HEK293 (cell line): ENCODE data around the gene ERLEC1.

ENCODE experiments used
- CTCF ChIA-PET: fragments of 350-600 bp; formaldehyde crosslinking; extraction: SDS; loops from one replicate; lab custom pipeline; 2021; ENCODE audit warnings: antibody characterized with exemption; lab: Yijun Ruan, JAX
- POLR2A ChIA-PET: fragments of 300-600 bp; formaldehyde crosslinking; extraction: SDS; loops from one replicate; lab custom pipeline; 2020; ENCODE audit warnings: antibody characterized with exemption, inconsistent platforms; lab: Yijun Ruan, JAX
- H3K27ac ChIP-seq: fragments of 200-500 bp; sonication (Bioruptor generic); 2 replicates; pipeline ENCODE4 v1.5.1; 2014; ENCODE audit warnings: low read depth, low read length, control low read depth, inconsistent platforms; ENCODE audit errors: extremely low read depth
- H3K36me3 ChIP-seq, 2 experiments: fragments of 200-500 bp in 1 of 2; sonication (Bioruptor generic) in 1 of 2; 1 replicate in 1 of 2; 2 replicates in 1 of 2; pipeline ENCODE4 v1.5.1; 2014 to 2017; ENCODE audit warnings: inconsistent platforms in 2 of 2, low read length in 2 of 2; ENCODE audit not compliant: control insufficient read depth in 2 of 2, insufficient read depth in 1 of 2
- H3K4me1 ChIP-seq: fragments of 200-500 bp; sonication (Bioruptor generic); 2 replicates; pipeline ENCODE4 v1.5.1; 2014; ENCODE audit warnings: mild to moderate bottlenecking, low read length, inconsistent platforms; ENCODE audit not compliant: control insufficient read depth, insufficient read depth
- H3K4me3 ChIP-seq: 2 replicates; pipeline ENCODE4 v1.5.1; 2011; ENCODE audit warnings: low read depth, mild to moderate bottlenecking, control low read depth, low read length, moderate library complexity
- H3K9me3 ChIP-seq: fragments of 200-500 bp; sonication (Bioruptor generic); 2 replicates; pipeline ENCODE4 v1.5.1; 2014; ENCODE audit warnings: low read depth, low read length, inconsistent platforms; ENCODE audit not compliant: control insufficient read depth, insufficient read depth
- HOXA7 ChIP-seq: sonication (generic); formaldehyde crosslinking; IDR thresholded peaks from 2 replicates; pipeline ENCODE4 v1.8.1; 2022; ENCODE audit warnings: missing genetic modification reagents, borderline replicate concordance
- HOXD13 ChIP-seq: sonication (generic); formaldehyde crosslinking; IDR thresholded peaks from 2 replicates; pipeline ENCODE4 v1.8.0; 2022; ENCODE audit warnings: missing genetic modification reagents, borderline replicate concordance
- KLF8 ChIP-seq: fragments of 450-650 bp; formaldehyde crosslinking; IDR thresholded peaks from 2 replicates; pipeline ENCODE4 v1.5.1; 2016; ENCODE audit warnings: missing biosample characterization, missing genetic modification characterization
- ZFP41 ChIP-seq: fragments of 450-650 bp; formaldehyde crosslinking; IDR thresholded peaks from 2 replicates; pipeline ENCODE4 v1.5.1; 2016; ENCODE audit warnings: missing biosample characterization, missing genetic modification characterization, borderline replicate concordance
- ZNF114 ChIP-seq: fragments of 450-650 bp; formaldehyde crosslinking; IDR thresholded peaks from 2 replicates; pipeline ENCODE4 v1.5.0; 2017; ENCODE audit warnings: missing biosample characterization, missing genetic modification characterization
- ZNF184 ChIP-seq: fragments of 450-650 bp; IDR thresholded peaks from 2 replicates; pipeline ENCODE4 v1.5.1; 2018; ENCODE audit warnings: missing biosample characterization, mild to moderate bottlenecking, missing genetic modification characterization
- ZNF211 ChIP-seq: fragments of 450-650 bp; formaldehyde crosslinking; IDR thresholded peaks from 2 replicates; pipeline ENCODE4 v1.5.1; 2016; ENCODE audit warnings: low read depth, missing biosample characterization, missing genetic modification characterization
- ZNF391 ChIP-seq: fragments of 450-650 bp; formaldehyde crosslinking; IDR thresholded peaks from 2 replicates; pipeline ENCODE4 v1.5.1; 2016; ENCODE audit warnings: low read depth, missing biosample characterization, missing genetic modification characterization, borderline replicate concordance
- ZNF416 ChIP-seq: fragments of 450-650 bp; formaldehyde crosslinking; IDR thresholded peaks from 2 replicates; pipeline ENCODE4 v1.5.1; 2016; ENCODE audit warnings: missing biosample characterization, missing genetic modification characterization
- ZNF426 ChIP-seq: fragments of 450-650 bp; formaldehyde crosslinking; IDR thresholded peaks from 2 replicates; pipeline ENCODE4 v1.5.1; 2017; ENCODE audit warnings: missing biosample characterization, missing genetic modification characterization, mild to moderate bottlenecking, inconsistent platforms, moderate library complexity
- ZNF658 ChIP-seq: fragments of 450-650 bp; formaldehyde crosslinking; IDR thresholded peaks from 2 replicates; pipeline ENCODE4; 2016; ENCODE audit warnings: missing biosample characterization, missing genetic modification characterization
- ZNF768 ChIP-seq: fragments of 450-650 bp; formaldehyde crosslinking; IDR thresholded peaks from 2 replicates; pipeline ENCODE4 v1.5.1; 2018; ENCODE audit warnings: missing biosample characterization, mild to moderate bottlenecking, missing genetic modification characterization
- TF ChIP-seq, protein P1 (sequence below): fragments of 450-650 bp; formaldehyde crosslinking; IDR thresholded peaks from 2 replicates; pipeline ENCODE4 v1.5.1; 2016; ENCODE audit warnings: missing biosample characterization, missing genetic modification characterization
- TF ChIP-seq, protein P2 (sequence below): fragments of 450-650 bp; formaldehyde crosslinking; IDR thresholded peaks from 2 replicates; pipeline ENCODE4 v1.5.1; 2017; ENCODE audit warnings: missing biosample characterization, missing genetic modification characterization
- TF ChIP-seq, protein P3 (sequence below): fragments of 450-650 bp; formaldehyde crosslinking; IDR thresholded peaks from 2 replicates; pipeline ENCODE4 v1.5.1; 2016; ENCODE audit warnings: missing biosample characterization, missing genetic modification characterization, low read depth
- TF ChIP-seq, protein P4 (sequence below): fragments of 450-650 bp; formaldehyde crosslinking; IDR thresholded peaks from 2 replicates; pipeline ENCODE4 v1.5.1; 2016; ENCODE audit warnings: missing biosample characterization, missing genetic modification characterization
- TF ChIP-seq, protein P5 (sequence below): fragments of 450-650 bp; formaldehyde crosslinking; IDR thresholded peaks from 2 replicates; pipeline ENCODE4 v1.5.1; 2017; ENCODE audit warnings: missing biosample characterization, missing genetic modification characterization
- TF ChIP-seq, protein P6 (sequence below): fragments of 450-650 bp; formaldehyde crosslinking; IDR thresholded peaks from 2 replicates; pipeline ENCODE4 v1.5.1; 2016; ENCODE audit warnings: missing biosample characterization, missing genetic modification characterization

ERLEC1 gene

DNA sequence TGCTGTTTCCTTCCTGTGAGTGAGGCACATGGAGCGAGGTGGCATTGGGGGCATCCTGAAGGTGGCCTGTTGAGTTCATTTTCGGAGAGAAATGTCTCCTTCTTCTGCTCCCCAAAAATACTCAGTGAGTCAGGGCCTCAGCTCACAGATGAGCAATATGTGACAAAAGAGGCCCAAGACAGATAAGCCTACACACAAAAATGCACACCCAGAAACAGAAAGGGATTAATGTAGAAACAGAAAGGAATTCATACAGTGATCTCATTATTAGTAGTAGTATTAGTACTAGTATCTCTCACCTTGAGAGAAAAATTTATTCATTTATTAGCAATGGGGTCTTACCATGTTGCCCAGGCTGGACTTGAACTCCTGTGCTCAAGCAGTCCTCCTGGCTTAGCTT, 67.8 kb downstream of the ERLEC1 start (continued):
- TF ChIP-seq, protein P1, sequence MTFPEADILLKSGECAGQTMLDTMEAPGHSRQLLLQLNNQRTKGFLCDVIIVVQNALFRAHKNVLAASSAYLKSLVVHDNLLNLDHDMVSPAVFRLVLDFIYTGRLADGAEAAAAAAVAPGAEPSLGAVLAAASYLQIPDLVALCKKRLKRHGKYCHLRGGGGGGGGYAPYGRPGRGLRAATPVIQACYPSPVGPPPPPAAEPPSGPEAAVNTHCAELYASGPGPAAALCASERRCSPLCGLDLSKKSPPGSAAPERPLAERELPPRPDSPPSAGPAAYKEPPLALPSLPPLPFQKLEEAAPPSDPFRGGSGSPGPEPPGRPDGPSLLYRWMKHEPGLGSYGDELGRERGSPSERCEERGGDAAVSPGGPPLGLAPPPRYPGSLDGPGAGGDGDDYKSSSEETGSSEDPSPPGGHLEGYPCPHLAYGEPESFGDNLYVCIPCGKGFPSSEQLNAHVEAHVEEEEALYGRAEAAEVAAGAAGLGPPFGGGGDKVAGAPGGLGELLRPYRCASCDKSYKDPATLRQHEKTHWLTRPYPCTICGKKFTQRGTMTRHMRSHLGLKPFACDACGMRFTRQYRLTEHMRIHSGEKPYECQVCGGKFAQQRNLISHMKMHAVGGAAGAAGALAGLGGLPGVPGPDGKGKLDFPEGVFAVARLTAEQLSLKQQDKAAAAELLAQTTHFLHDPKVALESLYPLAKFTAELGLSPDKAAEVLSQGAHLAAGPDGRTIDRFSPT = no peak

DNA sequence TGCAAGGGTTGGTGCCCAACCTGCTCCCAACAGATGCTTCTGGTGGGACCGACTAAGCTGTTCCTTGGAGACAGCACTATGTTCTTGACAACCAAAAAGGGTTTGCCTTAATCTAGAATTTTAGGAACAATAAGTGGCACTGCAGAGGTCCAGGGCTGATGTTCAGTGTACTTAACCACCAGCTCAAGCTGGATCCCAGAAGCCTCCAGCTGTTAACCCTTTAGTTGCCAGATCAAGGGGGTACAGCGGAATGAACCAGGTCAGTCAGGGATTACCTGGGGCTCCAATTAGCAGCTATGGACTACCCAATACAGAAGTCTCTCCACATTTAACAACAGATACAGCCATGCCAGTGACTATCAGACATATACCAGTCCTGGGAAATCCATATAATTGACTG, 69.4 kb downstream of the ERLEC1 start:
- POLR2A ChIA-PET = no interaction called here
- CTCF ChIA-PET = no interaction called here
- peaks cover 0 to 21% of the 10 kb centered on the region in 2 experiments; a peak in 2 of 3 replicates for H3K36me3 ChIP-seq
- H3K9me3 ChIP-seq = no peaks in the 10 kb centered on the region
- TF ChIP-seq, protein P2, sequence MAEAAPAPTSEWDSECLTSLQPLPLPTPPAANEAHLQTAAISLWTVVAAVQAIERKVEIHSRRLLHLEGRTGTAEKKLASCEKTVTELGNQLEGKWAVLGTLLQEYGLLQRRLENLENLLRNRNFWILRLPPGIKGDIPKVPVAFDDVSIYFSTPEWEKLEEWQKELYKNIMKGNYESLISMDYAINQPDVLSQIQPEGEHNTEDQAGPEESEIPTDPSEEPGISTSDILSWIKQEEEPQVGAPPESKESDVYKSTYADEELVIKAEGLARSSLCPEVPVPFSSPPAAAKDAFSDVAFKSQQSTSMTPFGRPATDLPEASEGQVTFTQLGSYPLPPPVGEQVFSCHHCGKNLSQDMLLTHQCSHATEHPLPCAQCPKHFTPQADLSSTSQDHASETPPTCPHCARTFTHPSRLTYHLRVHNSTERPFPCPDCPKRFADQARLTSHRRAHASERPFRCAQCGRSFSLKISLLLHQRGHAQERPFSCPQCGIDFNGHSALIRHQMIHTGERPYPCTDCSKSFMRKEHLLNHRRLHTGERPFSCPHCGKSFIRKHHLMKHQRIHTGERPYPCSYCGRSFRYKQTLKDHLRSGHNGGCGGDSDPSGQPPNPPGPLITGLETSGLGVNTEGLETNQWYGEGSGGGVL (tag by site-specific recombination) = no peak
- no peak for TF ChIP-seq KLF8 (tag by site-specific recombination)
- no peak overlapping the region for H3K27ac ChIP-seq
- no peak overlapping the region for H3K4me3 ChIP-seq
- no peaks in the 10 kb centered on the region for H3K4me1 ChIP-seq

DNA sequence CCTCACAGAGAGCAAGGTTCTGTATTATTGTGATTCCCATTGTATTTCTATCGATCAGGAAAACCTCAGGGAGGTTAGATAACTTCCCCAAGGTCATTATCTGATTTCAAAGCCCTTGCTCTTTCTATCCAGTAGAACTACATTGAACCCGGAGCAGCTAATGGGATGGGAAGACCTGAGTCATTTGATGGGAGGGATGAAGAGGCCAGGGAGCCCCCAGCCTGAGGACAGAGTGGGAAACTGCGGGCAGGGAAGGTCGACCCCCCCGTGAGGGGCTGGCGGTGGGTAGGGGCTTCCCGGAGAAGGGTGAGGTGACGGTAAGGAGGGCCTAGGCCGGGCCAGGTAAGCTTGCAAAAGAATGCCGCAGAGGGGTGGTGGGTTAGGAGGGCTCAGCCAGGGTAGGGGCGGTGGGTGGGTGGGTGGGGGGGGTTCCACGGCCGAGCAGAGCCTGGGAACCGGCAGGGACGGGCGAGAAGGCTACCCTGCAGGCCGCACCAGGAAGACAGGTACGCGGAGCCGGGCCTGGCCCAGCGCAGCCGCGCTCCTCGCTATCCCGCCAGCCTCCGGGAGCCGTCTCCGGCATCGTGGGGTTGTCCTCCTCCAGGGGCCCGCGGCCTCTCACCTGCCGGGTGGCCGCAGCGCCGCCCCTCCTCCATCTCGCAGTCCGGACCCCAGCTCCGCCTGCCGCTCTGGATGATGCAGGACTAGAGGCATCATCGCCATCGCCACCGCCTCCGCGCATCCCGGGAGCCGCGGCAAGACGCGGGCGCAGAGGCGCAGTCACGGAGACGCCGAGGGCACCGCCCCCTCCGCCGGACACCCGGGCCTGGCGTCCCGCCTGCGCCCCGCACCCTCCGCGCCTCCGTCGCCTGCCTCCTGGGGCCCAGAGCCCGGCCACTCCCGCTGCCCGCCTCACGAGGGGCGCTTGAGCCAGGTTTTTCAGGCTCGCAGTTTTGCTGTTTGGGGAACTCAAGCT, 72.7 kb downstream of the ERLEC1 start, which contains the start of gene GPR75:
Gene GPR75, minus strand, starts transcription at position 762 of the 976 bp plus-strand sequence. CDS start 5,211 bp downstream, outside the sequence.
- CTCF ChIA-PET = interaction anchor here (0.7 to 1.0 kb wide), 2 partner anchors 42 to 73 kb away, joined by 3 to 5 read pairs; no protein-coding TSS in a partner anchor
- TF ChIP-seq HOXA7 (CRISPR knock-in tag) = no peak
- no peak for TF ChIP-seq ZNF391 (tag by site-specific recombination)
- TF ChIP-seq, protein P3, sequence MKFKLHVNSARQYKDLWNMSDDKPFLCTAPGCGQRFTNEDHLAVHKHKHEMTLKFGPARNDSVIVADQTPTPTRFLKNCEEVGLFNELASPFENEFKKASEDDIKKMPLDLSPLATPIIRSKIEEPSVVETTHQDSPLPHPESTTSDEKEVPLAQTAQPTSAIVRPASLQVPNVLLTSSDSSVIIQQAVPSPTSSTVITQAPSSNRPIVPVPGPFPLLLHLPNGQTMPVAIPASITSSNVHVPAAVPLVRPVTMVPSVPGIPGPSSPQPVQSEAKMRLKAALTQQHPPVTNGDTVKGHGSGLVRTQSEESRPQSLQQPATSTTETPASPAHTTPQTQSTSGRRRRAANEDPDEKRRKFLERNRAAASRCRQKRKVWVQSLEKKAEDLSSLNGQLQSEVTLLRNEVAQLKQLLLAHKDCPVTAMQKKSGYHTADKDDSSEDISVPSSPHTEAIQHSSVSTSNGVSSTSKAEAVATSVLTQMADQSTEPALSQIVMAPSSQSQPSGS (tag by site-specific recombination) = no peak
- TF ChIP-seq ZNF114 (tag by site-specific recombination) = no peak
- no peak for TF ChIP-seq ZNF416 (tag by site-specific recombination)
- no peak for TF ChIP-seq HOXD13 (CRISPR knock-in tag)
- TF ChIP-seq, protein P4, sequence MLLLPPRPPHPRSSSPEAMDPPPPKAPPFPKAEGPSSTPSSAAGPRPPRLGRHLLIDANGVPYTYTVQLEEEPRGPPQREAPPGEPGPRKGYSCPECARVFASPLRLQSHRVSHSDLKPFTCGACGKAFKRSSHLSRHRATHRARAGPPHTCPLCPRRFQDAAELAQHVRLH (tag by site-specific recombination) = no peak
- POLR2A ChIA-PET = interaction anchor here (0.6 kb wide), 1 partner anchor 746 kb away, joined by 7 read pairs; no protein-coding TSS in a partner anchor
- Histone ChIP-seq H3K27ac (no peak within 1 kb of the TSS), H3K4me1 (no peaks in the 10 kb centered on the region), H3K36me3 (peaks cover 4 to 19% of the 10 kb centered on the region in 2 experiments; a peak in 2 of 3 replicates), H3K4me3 (peak within 1 kb of the TSS; percentile 58), H3K9me3 (no peaks in the 10 kb centered on the region)

DNA sequence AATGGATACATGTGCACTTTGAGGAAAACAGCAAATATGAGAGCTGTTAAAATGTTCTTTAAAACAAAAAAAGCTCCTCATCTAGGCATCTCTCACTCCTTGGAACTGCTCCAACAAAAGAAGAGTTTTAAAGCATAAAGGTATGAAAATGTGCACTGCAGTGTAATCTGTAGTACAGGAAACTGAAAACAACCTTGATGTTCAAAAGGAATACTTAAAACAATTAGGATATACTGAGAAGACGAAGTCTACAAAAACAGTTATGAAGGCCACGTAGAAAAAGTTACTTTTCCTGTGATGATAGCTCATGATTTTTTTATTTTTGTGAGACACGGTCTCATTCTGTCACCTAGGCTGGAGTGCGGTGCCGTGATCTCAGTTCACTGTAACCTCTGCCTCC, 75.0 kb downstream of the ERLEC1 start:
- H3K9me3 ChIP-seq = no peaks in the 10 kb centered on the region
- ChIA-PET POLR2A (no interaction called here), CTCF (no interaction called here)
- TF ChIP-seq ZNF184 (no peak), ZNF768 (no peak), ZNF658 (no peak), ZFP41 (no peak), ZNF426 (tag by site-specific recombination) (no peak), ZNF211 (tag by site-specific recombination) (no peak)
- TF ChIP-seq, protein P5, sequence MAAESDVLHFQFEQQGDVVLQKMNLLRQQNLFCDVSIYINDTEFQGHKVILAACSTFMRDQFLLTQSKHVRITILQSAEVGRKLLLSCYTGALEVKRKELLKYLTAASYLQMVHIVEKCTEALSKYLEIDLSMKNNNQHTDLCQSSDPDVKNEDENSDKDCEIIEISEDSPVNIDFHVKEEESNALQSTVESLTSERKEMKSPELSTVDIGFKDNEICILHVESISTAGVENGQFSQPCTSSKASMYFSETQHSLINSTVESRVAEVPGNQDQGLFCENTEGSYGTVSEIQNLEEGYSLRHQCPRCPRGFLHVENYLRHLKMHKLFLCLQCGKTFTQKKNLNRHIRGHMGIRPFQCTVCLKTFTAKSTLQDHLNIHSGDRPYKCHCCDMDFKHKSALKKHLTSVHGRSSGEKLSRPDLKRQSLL (tag by site-specific recombination) = no peak
- TF ChIP-seq, protein P6, sequence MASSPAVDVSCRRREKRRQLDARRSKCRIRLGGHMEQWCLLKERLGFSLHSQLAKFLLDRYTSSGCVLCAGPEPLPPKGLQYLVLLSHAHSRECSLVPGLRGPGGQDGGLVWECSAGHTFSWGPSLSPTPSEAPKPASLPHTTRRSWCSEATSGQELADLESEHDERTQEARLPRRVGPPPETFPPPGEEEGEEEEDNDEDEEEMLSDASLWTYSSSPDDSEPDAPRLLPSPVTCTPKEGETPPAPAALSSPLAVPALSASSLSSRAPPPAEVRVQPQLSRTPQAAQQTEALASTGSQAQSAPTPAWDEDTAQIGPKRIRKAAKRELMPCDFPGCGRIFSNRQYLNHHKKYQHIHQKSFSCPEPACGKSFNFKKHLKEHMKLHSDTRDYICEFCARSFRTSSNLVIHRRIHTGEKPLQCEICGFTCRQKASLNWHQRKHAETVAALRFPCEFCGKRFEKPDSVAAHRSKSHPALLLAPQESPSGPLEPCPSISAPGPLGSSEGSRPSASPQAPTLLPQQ = no peak
- no peak overlapping the region for H3K4me3 ChIP-seq
- peaks cover 15 to 35% of the 10 kb centered on the region in 2 experiments for H3K36me3 ChIP-seq
- H3K27ac ChIP-seq = no peak overlapping the region
- H3K4me1 ChIP-seq = no peaks in the 10 kb centered on the region
